GM23248 (cell line): ENCODE results near the gene CLOCK.

ENCODE experiments used
- EZH2 ChIP-seq: fragments of 200-600 bp; sonication (generic); IDR thresholded peaks from 2 replicates; pipeline ENCODE4 v1.6.1; 2018; ENCODE audit warnings: antibody characterized with exemption, mild to moderate bottlenecking; ENCODE audit not compliant: insufficient read depth, poor library complexity, severe bottlenecking
- EZH2phosphoT487 ChIP-seq: fragments of 200-600 bp; sonication (generic); IDR thresholded peaks from 2 replicates; pipeline ENCODE4 v1.6.1; 2018; ENCODE audit warnings: antibody characterized with exemption, moderate library complexity, mild to moderate bottlenecking, low read depth; ENCODE audit not compliant: insufficient read depth

DNA sequence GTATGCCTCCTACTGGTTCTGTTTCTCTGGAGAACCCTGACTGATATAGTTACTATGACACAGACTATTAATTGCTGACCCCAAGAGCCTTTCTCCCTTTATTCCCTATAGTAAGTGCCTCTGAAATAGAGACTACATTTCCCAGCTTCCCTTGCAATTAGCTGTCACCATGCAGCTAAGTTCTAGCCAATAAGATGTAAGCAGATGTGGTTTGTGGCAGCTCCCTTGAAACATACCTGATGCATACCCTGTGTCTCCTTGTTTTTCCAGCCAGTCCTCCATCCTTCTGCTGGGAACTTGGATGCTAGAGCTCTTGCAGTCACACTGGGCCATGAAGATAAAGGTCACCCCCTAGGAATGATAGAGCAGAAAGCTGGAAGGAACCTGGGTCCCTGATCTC, 160.6 kb downstream of the CLOCK start:
- TF ChIP-seq EZH2 (no peak), EZH2phosphoT487 (no peak)
